Measurements from ENCODE around the gene GNAT1. TPM values are rescaled to one million over a fixed set of nuclear protein-coding genes. Genes with fewer than 3 reads are reported as not detected.

Gene GNAT1
- total and polyA plus RNA-seq, 2 of the 13 experiments (the other 11 are each of a cell fraction or from before 2014, with no cell fraction given), result 0.15 TPM; not detected in 1

GRCh38 chr3:50192689-50193141, 1.3 kb downstream of the GNAT1 start (continued):
- TF ChIP-seq, protein P1, sequence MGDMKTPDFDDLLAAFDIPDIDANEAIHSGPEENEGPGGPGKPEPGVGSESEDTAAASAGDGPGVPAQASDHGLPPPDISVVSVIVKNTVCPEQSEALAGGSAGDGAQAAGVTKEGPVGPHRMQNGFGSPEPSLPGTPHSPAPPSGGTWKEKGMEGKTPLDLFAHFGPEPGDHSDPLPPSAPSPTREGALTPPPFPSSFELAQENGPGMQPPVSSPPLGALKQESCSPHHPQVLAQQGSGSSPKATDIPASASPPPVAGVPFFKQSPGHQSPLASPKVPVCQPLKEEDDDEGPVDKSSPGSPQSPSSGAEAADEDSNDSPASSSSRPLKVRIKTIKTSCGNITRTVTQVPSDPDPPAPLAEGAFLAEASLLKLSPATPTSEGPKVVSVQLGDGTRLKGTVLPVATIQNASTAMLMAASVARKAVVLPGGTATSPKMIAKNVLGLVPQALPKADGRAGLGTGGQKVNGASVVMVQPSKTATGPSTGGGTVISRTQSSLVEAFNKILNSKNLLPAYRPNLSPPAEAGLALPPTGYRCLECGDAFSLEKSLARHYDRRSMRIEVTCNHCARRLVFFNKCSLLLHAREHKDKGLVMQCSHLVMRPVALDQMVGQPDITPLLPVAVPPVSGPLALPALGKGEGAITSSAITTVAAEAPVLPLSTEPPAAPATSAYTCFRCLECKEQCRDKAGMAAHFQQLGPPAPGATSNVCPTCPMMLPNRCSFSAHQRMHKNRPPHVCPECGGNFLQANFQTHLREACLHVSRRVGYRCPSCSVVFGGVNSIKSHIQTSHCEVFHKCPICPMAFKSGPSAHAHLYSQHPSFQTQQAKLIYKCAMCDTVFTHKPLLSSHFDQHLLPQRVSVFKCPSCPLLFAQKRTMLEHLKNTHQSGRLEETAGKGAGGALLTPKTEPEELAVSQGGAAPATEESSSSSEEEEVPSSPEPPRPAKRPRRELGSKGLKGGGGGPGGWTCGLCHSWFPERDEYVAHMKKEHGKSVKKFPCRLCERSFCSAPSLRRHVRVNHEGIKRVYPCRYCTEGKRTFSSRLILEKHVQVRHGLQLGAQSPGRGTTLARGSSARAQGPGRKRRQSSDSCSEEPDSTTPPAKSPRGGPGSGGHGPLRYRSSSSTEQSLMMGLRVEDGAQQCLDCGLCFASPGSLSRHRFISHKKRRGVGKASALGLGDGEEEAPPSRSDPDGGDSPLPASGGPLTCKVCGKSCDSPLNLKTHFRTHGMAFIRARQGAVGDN (CRISPR knock-in tag; IDR thresholded peaks at IDR 0.05), result peak; percentile 11; the same call in 1 of the 2 replicates
- TF ChIP-seq GTF3A (CRISPR knock-in tag; conservative IDR thresholded peaks at IDR 0.05) (0 out of 2 replicates have a peak, but pooled peaks have one; percentile 54), MEF2D (CRISPR knock-in tag; IDR thresholded peaks at IDR 0.05) (0 out of 2 replicates have a peak, but pooled peaks have one; percentile 29), ZNF567 (CRISPR knock-in tag; IDR thresholded peaks at IDR 0.05; ENCODE audit: borderline replicate concordance) (0 out of 2 replicates have a peak, but pooled peaks have one; percentile 35)

GRCh38 chr3:50193286-50193685, 1.9 kb downstream of the GNAT1 start:
- Histone ChIP-seq H3K27me3 (ENCODE audit: control insufficient read depth in 1 of 2, insufficient read depth in 2 of 2, low read length in 2 of 2) (no peaks in the 10 kb centered on the region), H2AFZ (ENCODE audit: low read length) (no peak overlapping the region), H3K36me3 (replicated peaks in 1 of 2; ENCODE audit: control insufficient read depth in 1 of 2, insufficient read depth in 2 of 2, low read length in 2 of 2) (0 out of 5 replicates have a peak, but pooled peaks cover 0 to under 1% of the 10 kb centered on the region in 2 experiments), H3K9ac (ENCODE audit: insufficient read depth, low read depth, low read length) (no peak overlapping the region), H3K4me2 (ENCODE audit: low read depth, low read length) (no peak overlapping the region), H3K79me2 (ENCODE audit: insufficient read depth, low read length) (no peaks in the 10 kb centered on the region), H3K27ac (ENCODE audit: extremely low read length, insufficient read depth, low read length) (no peak overlapping the region), H3K4me3 (replicated peaks in 1 of 3; ENCODE audit: insufficient read depth in 1 of 3, low read depth in 2 of 3, low read length in 3 of 3) (no peak overlapping the region), H4K20me1 (ENCODE audit: insufficient read depth, low read length) (peaks cover 4% of the 10 kb centered on the region), H3K9me3 (ENCODE audit: low read length) (no peaks in the 10 kb centered on the region), H3K4me1 (ENCODE audit: insufficient read depth, low read length) (peaks cover 54% of the 10 kb centered on the region)
- POLR2A ChIA-PET, result interaction anchor here (3.6 to 4.0 kb wide), 4 partner anchors 15 to 43 kb away, joined by 55 to 844 read pairs (median 214); partner anchors contain the start of genes GNAI2 and SLC38A3
- no peak for ATAC-seq
- no TSS peak for BruUV-seq (replicated peaks)
- WGBS (ENCODE audit: low lambda C conversion rate), result 88% methylated on average over 20 of the region's 36 CpGs
- no peak for DNase-seq (ENCODE audit: low spot score)
- in situ Hi-C loops (cut with HindIII; ENCODE audit: extremely low pct_ligation_motif_present, low pct_unique_long_range_greater_than_20kb) (loop anchor here (5.0 to 10.0 kb wide), 2 partner anchors 34 to 82 kb away; partner anchors contain the start of gene LSMEM2), intact Hi-C loops (cut with micrococcal nuclease; ENCODE audit: unreplicated experiment) (loop anchor here (5.0 kb wide), 1 partner anchor 79 kb away; no protein-coding TSS in a partner anchor)
- TF ChIP-seq ZNF362 (CRISPR knock-in tag; IDR thresholded peaks at IDR 0.05; ENCODE audit: borderline replicate concordance) (no peak), ZBTB20 (CRISPR knock-in tag; IDR thresholded peaks at IDR 0.05; ENCODE audit: borderline replicate concordance, low read depth) (no peak), RBFOX2 (IDR thresholded peaks at IDR 0.05; ENCODE audit: low read depth, low read length) (peak; percentile 17; the same call in 1 of the 2 replicates), AGO2 (optimal IDR thresholded peaks at IDR 0.05; ENCODE audit: low read depth, low read length) (peak; percentile 69)
- CTCF ChIA-PET (ENCODE audit: low intra/inter-chr PET ratio, low total read pairs), result interaction anchor here (0.9 to 4.8 kb wide), 5 partner anchors 19 to 72 kb away, joined by 3 to 265 read pairs (median 11); no protein-coding TSS in a partner anchor
- no peak for FAIRE-seq

Data from HepG2 (cell line).